Fibroblast of villous mesenchyme (primary cell): Measurements from ENCODE around the gene ZFX. TPM values are rescaled to one million over a fixed set of nuclear protein-coding genes. Genes with fewer than 3 reads are reported as not detected.
A peak's percentile ranks its signal among the peaks of the same experiment; 100 is the strongest.
"Not testable (repeated sequence)": the region's sequence is repeated elsewhere in the genome, so short reads cannot be mapped to it uniquely, and the experiment has no call there.

ENCODE experiments used
- DNase-seq: peaks from one replicate; pipeline ENCODE4 v3.0.0-alpha.2; 2010; ENCODE audit warnings: low read depth
- H3K4me3 ChIP-seq: 2 replicates; pipeline ENCODE4 v1.5.1; 2011; ENCODE audit warnings: low read depth, mild to moderate bottlenecking, low read length
- total RNA-seq: library from RNA; depleted of rRNA; stranded (reverse); fragments of >200 nt; gene quantifications from 2 replicates; pipeline ENCODE4 v1.2.3, GENCODE V29; 2012
- TF ChIP-seq, protein P1 (sequence below): IDR thresholded peaks from 2 replicates; pipeline ENCODE4 v1.5.1; 2012; ENCODE audit warnings: low read depth, mild to moderate bottlenecking, low read length; ENCODE audit not compliant: insufficient read depth

Gene ZFX
- total RNA-seq, 1 donor, result 82.5 TPM

DNA sequence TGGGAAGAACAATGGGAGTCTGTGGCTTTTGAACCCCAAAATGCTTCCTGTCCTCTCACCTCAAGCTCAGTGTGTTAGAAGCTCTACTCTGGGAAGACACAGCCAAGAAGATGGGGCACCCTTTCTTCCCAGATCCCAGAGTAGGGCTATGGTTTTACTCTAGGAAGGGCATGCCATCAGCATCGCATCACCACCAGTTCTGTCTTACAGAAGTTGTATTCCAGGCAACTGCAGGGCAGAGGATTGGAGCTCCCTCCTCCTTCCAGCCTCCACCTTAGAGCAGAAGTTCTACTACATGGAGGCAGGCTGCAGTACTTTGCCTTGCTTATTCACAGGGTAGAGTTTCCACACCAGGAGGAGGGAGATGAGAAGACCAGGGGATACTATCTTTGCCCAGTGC, 18.1 kb upstream of the ZFX start:
- H3K4me3 ChIP-seq, result no peak overlapping the region
- no peak for DNase-seq

DNA sequence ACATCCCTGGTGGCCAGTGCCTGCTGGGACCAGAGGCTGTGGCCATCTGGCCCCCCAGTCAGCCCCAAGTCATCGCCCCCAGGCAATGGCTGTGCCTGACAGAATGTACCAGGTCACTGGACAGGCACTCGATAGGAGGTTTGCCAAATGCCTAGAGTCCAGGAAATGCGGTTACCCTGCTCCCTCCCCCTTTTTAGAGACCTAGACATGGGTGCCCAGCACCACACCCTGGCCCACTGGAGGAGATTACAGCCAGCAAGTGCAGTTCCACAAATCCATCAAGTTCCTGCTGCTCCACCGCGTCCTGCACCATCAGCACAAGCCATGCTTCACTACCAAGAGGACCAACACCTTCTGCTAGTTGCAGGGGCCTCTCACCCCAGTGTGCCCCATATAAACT, 16.2 kb upstream of the ZFX start:
- TF ChIP-seq, protein P1, sequence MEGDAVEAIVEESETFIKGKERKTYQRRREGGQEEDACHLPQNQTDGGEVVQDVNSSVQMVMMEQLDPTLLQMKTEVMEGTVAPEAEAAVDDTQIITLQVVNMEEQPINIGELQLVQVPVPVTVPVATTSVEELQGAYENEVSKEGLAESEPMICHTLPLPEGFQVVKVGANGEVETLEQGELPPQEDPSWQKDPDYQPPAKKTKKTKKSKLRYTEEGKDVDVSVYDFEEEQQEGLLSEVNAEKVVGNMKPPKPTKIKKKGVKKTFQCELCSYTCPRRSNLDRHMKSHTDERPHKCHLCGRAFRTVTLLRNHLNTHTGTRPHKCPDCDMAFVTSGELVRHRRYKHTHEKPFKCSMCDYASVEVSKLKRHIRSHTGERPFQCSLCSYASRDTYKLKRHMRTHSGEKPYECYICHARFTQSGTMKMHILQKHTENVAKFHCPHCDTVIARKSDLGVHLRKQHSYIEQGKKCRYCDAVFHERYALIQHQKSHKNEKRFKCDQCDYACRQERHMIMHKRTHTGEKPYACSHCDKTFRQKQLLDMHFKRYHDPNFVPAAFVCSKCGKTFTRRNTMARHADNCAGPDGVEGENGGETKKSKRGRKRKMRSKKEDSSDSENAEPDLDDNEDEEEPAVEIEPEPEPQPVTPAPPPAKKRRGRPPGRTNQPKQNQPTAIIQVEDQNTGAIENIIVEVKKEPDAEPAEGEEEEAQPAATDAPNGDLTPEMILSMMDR, result no peak
- no peak for DNase-seq
- H3K4me3 ChIP-seq, result no peak overlapping the region

More for the DNA sequence above, 18.1 kb upstream of the ZFX start:
- TF ChIP-seq, protein P1, result no peak

DNA sequence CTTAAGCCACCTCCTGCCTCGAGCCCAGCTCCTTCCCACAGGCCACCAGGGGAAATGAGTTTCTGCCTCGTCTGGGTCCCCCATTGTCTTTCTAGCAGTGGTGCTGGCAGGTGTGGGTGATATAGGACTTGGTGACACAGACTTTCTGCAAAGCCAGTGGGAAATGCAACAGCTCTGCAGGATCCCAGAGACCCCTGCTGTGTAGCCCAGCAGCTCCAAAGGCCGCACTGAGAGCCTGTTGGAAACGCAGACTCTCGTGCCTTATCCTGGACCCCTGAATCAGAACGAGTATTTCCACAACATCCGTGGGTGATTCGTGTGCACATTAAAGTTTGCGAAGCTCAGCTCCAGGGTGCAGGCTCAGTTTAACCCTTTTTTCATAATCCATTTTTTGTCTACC, 13.8 kb upstream of the ZFX start:
- DNase-seq, H3K4me3 ChIP-seq: not testable (repeated sequence)

DNA sequence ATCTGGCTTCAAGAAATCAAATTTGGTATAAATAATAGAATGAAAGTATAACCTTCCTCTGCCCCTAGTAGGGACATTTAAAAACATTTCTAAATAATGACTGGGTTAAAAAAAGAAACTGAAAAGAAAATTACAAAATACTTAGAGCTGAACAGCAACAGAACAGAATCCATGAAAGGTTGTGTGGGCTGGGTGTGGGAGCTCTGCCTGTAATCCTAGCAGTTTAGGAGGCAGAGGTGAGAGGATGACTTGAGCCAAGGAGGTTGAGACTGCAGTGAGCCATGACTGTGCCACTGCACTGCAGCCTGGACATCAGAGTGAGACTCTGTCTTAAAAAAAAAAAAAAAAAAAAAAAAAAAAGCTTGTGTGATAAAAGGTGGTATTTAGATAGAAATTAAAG, 12.3 kb upstream of the ZFX start:
- no peak overlapping the region for H3K4me3 ChIP-seq
- TF ChIP-seq, protein P1, result no peak
- no peak for DNase-seq

DNA sequence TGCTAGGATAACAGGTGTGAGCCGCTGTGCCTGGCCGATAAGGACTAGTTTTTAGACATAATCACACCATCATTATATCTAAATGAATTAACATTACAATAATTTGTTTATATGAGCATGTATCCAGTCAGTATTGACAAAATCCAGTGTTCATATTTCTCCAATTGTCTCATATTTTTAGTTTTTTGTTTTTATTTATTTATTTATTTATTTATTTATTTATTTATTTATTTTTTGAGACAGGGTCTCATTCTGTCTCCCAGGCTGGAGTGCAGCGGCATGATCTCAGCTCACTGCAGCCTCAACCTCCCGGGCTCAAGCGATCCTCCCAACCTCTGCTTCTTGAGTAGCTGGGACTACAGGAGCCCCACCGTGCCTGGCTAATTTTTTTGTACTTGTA, 5.5 kb upstream of the ZFX start:
- not testable (repeated sequence) for H3K4me3 ChIP-seq

DNA sequence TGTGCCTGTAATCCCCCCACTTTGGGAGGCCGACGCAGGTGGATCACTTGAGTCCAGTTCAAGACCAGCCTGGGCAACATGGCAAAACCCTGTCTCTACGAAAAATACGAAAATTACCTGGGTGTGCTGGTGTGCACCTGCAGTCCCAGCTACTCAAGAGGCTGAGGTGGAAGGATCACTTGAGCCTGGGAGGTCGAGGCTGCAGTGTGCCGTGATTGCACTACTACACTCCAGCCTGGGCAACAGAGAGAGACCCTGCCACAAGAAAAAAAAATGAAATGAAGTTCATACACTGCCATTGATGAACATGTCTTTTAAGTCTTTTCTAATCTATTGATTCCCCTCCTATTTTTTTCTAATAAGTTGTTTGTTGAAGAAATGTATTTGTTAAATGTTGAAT, 5.0 kb upstream of the ZFX start:
- H3K4me3 ChIP-seq, result no peak overlapping the region
- TF ChIP-seq, protein P1, result no peak
- DNase-seq, result no peak

More for the DNA sequence above, 5.5 kb upstream of the ZFX start:
- DNase-seq, result not testable (repeated sequence)

DNA sequence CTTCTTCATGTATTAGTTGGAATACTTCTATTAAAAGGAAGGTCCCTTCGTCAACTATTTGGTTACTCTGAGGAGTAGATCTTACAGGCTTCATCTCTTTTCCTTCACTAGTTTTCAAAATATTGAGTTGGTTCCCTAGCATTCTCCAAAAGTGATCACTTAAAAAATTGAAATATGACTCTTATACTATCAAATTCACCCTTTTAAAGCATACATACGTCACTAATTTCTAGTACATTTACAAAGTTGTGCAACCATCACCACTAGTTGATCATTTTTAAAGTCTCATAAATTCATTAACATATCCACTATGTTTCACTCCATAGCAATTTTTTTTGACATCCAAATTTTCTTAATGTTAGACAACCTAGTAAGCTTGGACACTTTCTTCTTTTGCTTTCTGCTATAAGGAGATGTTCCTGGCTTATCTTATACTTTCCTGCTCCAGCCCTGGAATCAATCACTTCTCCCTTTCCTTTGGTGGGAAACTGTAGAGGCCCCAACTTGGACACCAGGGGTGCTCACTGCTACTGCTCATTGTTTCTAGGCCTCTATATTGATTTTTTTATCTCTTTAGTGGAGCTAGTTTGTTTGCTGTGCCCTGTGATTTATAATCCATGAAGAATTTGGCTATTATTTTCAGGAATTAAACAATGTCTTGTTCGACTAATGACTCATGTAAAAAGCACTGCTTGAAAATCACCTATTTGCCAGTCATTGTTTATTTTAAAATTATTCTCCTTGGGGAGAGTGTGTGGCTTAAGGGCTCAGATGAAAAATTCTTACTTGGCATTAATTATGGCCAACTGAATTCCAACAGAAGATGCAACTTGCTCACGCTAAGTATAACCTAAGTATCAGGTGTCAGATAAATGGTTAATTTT, 4.0 kb upstream of the ZFX start:
- TF ChIP-seq, protein P1, result no peak
- DNase-seq, result peak; percentile 40
- no peak overlapping the region for H3K4me3 ChIP-seq

DNA sequence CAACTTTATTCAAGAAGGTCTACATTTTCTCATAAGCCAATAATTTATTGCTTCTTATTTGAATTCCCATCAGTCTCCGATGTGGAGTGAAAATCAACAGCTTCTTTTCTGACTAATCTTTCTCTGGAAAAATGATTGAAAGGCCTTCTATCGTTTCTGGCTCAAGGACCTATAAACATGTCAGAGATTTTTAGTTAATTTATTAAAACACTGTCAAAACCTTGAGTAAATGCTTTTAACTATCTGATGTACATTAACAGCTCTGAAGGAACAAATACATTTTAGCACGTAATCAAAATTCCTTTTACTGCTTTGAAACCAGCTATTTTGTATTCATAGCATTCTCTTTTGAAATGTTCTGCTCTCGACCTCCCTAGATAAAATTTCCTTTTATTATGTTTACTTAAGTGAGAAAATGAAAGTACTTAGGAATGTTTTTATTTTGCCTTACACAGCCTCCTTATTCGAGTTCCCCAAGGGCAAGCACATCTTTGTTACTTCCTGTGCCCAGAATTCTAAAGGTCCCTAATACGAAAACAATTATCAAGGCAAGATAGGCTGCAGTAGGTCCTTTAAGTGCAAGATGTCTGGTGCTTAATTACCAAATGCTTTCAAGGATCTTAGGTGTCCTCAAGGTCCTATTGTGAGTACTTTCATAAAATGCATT, 3.1 kb upstream of the ZFX start:
- TF ChIP-seq, protein P1, result no peak
- H3K4me3 ChIP-seq, result no peak overlapping the region
- peak; percentile 69 for DNase-seq
